Measurements from ENCODE around the gene C9orf50. TPM values are rescaled to one million over a fixed set of nuclear protein-coding genes. Genes with fewer than 3 reads are reported as not detected.
"Not testable (repeated sequence)": the region's sequence is repeated elsewhere in the genome, so short reads cannot be mapped to it uniquely, and the experiment has no call there.

Gene C9orf50
- total and polyA plus RNA-seq, 3 experiments from 2014 or later: not detected

DNA sequence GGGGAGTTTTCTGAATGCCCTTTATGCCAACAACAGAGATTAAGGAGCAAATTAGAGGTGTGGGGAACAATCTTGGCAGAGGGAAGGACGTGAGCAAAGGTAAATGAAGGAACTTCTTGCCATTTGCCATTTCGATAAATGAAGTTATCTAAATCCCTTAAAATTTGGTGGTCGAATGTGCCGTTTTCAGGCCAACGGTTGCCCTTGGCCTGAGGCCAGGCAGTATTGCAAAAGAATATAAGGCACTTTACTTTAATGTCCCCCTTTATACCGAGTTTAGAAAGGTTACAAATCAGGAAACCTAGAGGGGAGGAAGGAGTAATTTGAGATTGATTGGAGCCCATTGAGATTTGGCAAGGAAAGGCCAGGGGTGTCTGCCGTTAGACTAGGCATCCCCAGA, 26.3 kb downstream of the C9orf50 start:
- no peak for DNase-seq
- Mint-ChIP-seq H3K27ac (peak overlapping the region in 4 of 8 donors; percentile 0 to 46 (median 19)), H3K36me3 (no peaks in the 10 kb centered on the region), H3K4me1 (peaks cover 15 to 31% (median 21%) of the 10 kb centered on the region in 3 donors), H3K4me3 (peak overlapping the region in 1 of 7 donors; percentile 31), H3K9me3 (no peaks in the 10 kb centered on the region), H3K27me3 (peaks cover 10 to 16% of the 10 kb centered on the region in 2 donors)
- no peak overlapping the region for H3K27ac ChIP-seq (ENCODE audit: low read depth, low read length)
- ChIA-PET POLR2A (no interaction called here), CTCF (no interaction called here)
- no peaks in the 10 kb centered on the region for H3K9me3 ChIP-seq (ENCODE audit: low read length)
- H3K4me3 ChIP-seq (ENCODE audit: low read length): no peak overlapping the region
- H3K36me3 ChIP-seq (ENCODE audit: insufficient read depth, low read length): no peaks in the 10 kb centered on the region
- peaks cover 5% of the 10 kb centered on the region for H3K27me3 ChIP-seq (ENCODE audit: insufficient read depth, low read length, poor library complexity, severe bottlenecking)
- H3K4me1 ChIP-seq (ENCODE audit: insufficient read depth, low read length): peaks cover 14% of the 10 kb centered on the region

DNA sequence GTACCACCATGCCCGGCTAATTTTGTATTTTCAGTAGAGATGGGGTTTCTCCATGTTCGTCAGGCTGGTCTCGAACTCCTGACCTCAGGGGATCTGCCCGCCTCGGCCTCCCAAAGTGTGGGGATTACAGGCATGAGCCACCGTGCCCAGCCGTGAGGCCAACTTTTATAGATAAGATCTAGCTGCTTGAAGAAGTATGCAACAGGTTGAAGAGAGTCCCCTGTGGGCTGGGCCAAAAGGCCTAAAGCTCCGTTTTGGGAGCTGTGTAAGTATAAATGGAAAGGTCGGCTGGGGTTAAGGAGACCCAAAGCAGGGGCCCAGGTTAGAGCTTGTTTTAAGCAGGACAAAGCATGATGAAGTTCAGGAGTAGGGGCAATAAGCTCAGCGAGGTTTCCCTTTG, 28.1 kb downstream of the C9orf50 start:
- H3K27ac ChIP-seq (ENCODE audit: low read depth, low read length); H3K4me1 ChIP-seq (ENCODE audit: insufficient read depth, low read length); H3K4me3 ChIP-seq (ENCODE audit: low read length); H3K9me3 Mint-ChIP-seq; POLR2A ChIA-PET; H3K4me3 Mint-ChIP-seq; H3K9me3 ChIP-seq (ENCODE audit: low read length); DNase-seq; H3K27me3 ChIP-seq (ENCODE audit: insufficient read depth, low read length, poor library complexity, severe bottlenecking); H3K36me3 ChIP-seq (ENCODE audit: insufficient read depth, low read length); H3K36me3 Mint-ChIP-seq: not testable (repeated sequence)
- Mint-ChIP-seq H3K4me1 (peaks cover 6 to 22% (median 17%) of the 10 kb centered on the region in 3 donors), H3K27ac (peak overlapping the region in 2 of 8 donors; percentile 17 to 64), H3K27me3 (peaks cover 5 to 15% of the 10 kb centered on the region in 2 donors)
- CTCF ChIA-PET: interaction anchor here (1.1 to 1.4 kb wide), 3 partner anchors 418 to 454 kb away, joined by 3 to 4 read pairs (median 3); no protein-coding TSS in a partner anchor

DNA sequence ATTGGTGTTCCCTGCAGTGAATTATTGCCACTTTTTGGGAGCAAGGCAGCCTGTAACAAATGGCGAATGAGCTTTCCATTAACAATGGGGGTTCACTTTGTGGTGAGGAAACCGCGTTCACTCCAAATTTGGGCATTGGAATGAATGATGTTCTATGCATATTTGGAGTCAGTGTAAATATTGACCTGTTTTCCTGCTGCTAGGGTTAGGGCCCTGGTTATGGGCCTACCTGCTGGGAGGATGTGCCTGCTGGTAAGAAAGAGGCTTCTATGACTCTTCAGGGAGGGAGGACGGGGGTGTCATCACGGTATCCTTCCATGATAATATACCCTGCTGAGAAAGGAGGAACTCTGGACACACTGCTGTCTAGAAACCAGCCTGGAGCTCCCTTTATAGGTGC, 29.0 kb downstream of the C9orf50 start:
- no peak overlapping the region for H3K27ac ChIP-seq (ENCODE audit: low read depth, low read length)
- Mint-ChIP-seq H3K27ac (peak overlapping the region in 1 of 8 donors; percentile 18), H3K9me3 (no peaks in the 10 kb centered on the region), H3K4me1 (peaks cover 13 to 22% (median 21%) of the 10 kb centered on the region in 3 donors), H3K36me3 (no peaks in the 10 kb centered on the region), H3K27me3 (peaks cover 8 to 15% of the 10 kb centered on the region in 2 donors), H3K4me3 (no peak overlapping the region)
- DNase-seq: no peak
- H3K27me3 ChIP-seq (ENCODE audit: insufficient read depth, low read length, poor library complexity, severe bottlenecking): no peaks in the 10 kb centered on the region
- CTCF ChIA-PET: interaction anchor here (0.5 to 1.4 kb wide), 2 partner anchors 381 to 453 kb away, joined by 3 to 4 read pairs; no protein-coding TSS in a partner anchor
- H3K36me3 ChIP-seq (ENCODE audit: insufficient read depth, low read length): no peaks in the 10 kb centered on the region
- POLR2A ChIA-PET: no interaction called here
- peaks cover 1% of the 10 kb centered on the region for H3K4me1 ChIP-seq (ENCODE audit: insufficient read depth, low read length)
- H3K4me3 ChIP-seq (ENCODE audit: low read length): no peak overlapping the region
- no peaks in the 10 kb centered on the region for H3K9me3 ChIP-seq (ENCODE audit: low read length)

DNA sequence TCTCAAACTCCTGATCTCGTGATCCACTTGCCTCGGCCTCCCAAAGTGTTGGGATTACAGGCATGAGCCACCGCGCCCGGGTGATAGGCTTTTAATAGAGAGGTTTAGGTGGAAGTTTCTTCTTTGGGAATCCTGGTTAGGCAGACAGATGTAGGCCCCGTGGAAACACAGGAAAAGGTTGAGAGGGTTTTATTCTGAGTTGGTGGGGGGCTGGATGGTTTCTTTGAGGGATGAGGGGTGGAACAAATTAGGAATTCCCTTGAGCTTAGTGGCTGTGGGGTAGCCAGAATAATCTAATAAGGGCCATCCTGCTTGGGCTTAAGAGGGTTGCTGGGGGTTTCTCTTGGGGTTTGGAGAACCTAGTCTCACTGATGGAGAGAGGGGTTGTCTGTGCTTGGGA, 30.4 kb downstream of the C9orf50 start:
- Mint-ChIP-seq H3K4me1 (peaks cover 17 to 26% (median 18%) of the 10 kb centered on the region in 3 donors), H3K36me3 (no peaks in the 10 kb centered on the region), H3K9me3 (no peaks in the 10 kb centered on the region), H3K27ac (no peak overlapping the region), H3K4me3 (no peak overlapping the region), H3K27me3 (peaks cover 8 to 12% of the 10 kb centered on the region in 2 donors)
- Histone ChIP-seq H3K4me1 (ENCODE audit: insufficient read depth, low read length) (peaks cover 8% of the 10 kb centered on the region), H3K9me3 (ENCODE audit: low read length) (no peaks in the 10 kb centered on the region), H3K4me3 (ENCODE audit: low read length) (no peak overlapping the region), H3K36me3 (ENCODE audit: insufficient read depth, low read length) (no peaks in the 10 kb centered on the region), H3K27me3 (ENCODE audit: insufficient read depth, low read length, poor library complexity, severe bottlenecking) (no peaks in the 10 kb centered on the region), H3K27ac (ENCODE audit: low read depth, low read length) (no peak overlapping the region)
- ChIA-PET CTCF (no interaction called here), POLR2A (interaction anchor here (0.5 kb wide), 1 partner anchor 340 kb away, joined by 5 read pairs; no protein-coding TSS in a partner anchor)
- DNase-seq: no peak

DNA sequence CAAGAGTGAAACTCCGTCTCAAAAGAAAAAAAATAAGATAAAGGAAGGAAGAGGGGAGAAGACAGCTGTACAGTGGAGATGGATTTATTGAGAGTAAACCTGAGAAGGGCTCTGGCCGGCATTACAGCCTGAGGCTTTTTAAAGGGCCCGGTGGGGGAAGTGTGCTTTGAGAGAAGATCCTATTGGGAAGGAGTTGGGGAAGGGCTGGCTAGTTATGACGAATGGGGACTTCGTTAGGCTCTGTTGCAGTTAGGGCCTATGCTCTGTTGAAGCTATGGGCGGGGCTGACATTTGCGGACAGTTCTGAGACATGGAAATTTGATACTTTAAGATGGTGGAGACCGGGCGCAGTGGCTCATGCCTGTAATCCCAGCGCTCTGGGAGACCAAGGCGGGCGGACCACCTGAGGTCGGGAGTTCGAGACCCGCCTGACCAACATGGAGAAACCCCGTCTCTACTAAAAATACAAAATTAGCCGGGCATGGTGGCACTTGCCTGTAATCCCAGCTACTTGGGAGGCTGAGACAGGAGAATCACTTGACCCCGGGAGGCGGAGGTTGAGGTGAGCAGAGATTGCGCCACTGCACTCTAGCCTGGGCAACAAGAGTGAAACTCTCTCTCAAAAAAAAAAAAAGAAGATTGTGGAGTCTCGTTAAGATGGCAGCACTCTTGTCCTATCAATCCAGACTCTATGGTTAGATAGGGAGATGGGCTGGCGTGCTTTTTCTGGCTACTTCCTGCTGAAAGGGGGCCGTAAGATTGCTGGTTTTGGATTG, 33.2 kb downstream of the C9orf50 start:
- Mint-ChIP-seq H3K4me1 (peaks cover 34 to 38% (median 37%) of the 10 kb centered on the region in 3 donors), H3K4me3 (no peak overlapping the region), H3K9me3 (no peaks in the 10 kb centered on the region), H3K36me3 (no peaks in the 10 kb centered on the region), H3K27me3 (peaks cover 4 to 9% of the 10 kb centered on the region in 2 donors), H3K27ac (peak overlapping the region in 6 of 8 donors; percentile 38 to 90 (median 74))
- no peaks in the 10 kb centered on the region for H3K9me3 ChIP-seq (ENCODE audit: low read length)
- DNase-seq: no peak
- peak overlapping the region; percentile 38 for H3K27ac ChIP-seq (ENCODE audit: low read depth, low read length)
- POLR2A ChIA-PET: no interaction called here
- H3K27me3 ChIP-seq (ENCODE audit: insufficient read depth, low read length, poor library complexity, severe bottlenecking): no peaks in the 10 kb centered on the region
- peaks cover 24% of the 10 kb centered on the region for H3K4me1 ChIP-seq (ENCODE audit: insufficient read depth, low read length)
- CTCF ChIA-PET: no interaction called here
- H3K4me3 ChIP-seq (ENCODE audit: low read length): no peak overlapping the region
- no peaks in the 10 kb centered on the region for H3K36me3 ChIP-seq (ENCODE audit: insufficient read depth, low read length)

DNA sequence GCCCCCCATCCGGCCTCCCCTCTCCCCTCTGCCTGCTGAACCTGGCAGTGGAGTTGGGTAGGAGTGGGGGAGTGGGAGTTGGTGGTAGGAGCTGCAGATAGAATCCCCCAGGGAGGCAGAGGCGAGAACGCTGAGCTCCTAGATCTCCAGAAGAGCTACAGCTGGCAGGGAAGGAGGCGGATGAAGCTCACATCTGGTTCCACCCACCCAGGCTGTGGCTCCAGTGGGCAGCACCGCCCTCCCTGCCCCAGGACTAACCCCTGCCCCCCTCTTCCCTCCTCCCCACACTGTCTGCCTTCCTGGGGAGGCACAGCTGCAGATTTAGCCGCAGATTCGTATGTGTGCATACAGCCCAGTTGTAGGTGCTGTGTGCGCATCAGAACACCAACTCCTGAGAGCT, 34.2 kb downstream of the C9orf50 start:
- H3K4me3 Mint-ChIP-seq: peak overlapping the region in 1 of 7 donors; percentile 32
- H3K4me3 ChIP-seq (ENCODE audit: low read length): no peak overlapping the region
- H3K36me3 ChIP-seq (ENCODE audit: insufficient read depth, low read length): no peaks in the 10 kb centered on the region
- H3K36me3 Mint-ChIP-seq: no peaks in the 10 kb centered on the region
- POLR2A ChIA-PET: interaction anchor here (0.8 kb wide), 1 partner anchor 39 kb away, joined by 3 read pairs; the partner anchor contains the start of gene NTMT1
- CTCF ChIA-PET: interaction anchor here (0.8 kb wide), 1 partner anchor 151 kb away, joined by 3 read pairs; no protein-coding TSS in a partner anchor
- H3K9me3 Mint-ChIP-seq: no peaks in the 10 kb centered on the region
- H3K27me3 ChIP-seq (ENCODE audit: insufficient read depth, low read length, poor library complexity, severe bottlenecking): no peaks in the 10 kb centered on the region
- H3K27ac ChIP-seq (ENCODE audit: low read depth, low read length): no peak overlapping the region
- H3K27ac Mint-ChIP-seq: peak overlapping the region in 7 of 8 donors; percentile 27 to 90 (median 70)
- DNase-seq: peak in 2 of 5 donors; percentile 19 to 35
- peaks cover 4 to 9% of the 10 kb centered on the region in 2 donors for H3K27me3 Mint-ChIP-seq
- H3K4me1 ChIP-seq (ENCODE audit: insufficient read depth, low read length): peaks cover 24% of the 10 kb centered on the region
- H3K9me3 ChIP-seq (ENCODE audit: low read length): no peaks in the 10 kb centered on the region
- peaks cover 43 to 48% (median 45%) of the 10 kb centered on the region in 3 donors for H3K4me1 Mint-ChIP-seq

DNA sequence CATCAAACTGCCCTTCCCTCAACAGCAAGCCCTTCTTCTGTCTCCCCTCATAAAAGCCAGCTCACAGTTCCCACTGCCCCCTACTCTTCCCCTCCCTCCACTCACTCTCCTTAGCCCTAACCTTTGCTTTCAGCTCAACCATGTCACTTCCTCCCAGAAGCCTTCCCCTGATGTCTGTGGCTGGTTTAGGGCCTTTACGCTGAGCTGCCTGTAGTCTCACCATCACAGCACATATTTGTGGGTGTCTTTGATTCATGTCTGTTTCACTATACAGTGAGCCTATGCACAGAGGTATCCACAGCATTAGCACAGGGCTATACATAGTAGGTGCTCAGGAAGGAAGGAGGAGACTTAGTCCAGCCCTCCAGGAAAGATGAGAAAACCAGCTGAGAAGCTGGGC, 34.7 kb downstream of the C9orf50 start:
- Mint-ChIP-seq H3K9me3 (no peaks in the 10 kb centered on the region), H3K27me3 (peaks cover 4 to 9% of the 10 kb centered on the region in 2 donors), H3K4me1 (peaks cover 45 to 50% (median 45%) of the 10 kb centered on the region in 3 donors), H3K36me3 (no peaks in the 10 kb centered on the region), H3K27ac (peak overlapping the region in 6 of 8 donors; percentile 30 to 90 (median 60)), H3K4me3 (peak overlapping the region in 3 of 7 donors; percentile 1 to 25 (median 19))
- Histone ChIP-seq H3K9me3 (ENCODE audit: low read length) (no peaks in the 10 kb centered on the region), H3K27ac (ENCODE audit: low read depth, low read length) (no peak overlapping the region), H3K27me3 (ENCODE audit: insufficient read depth, low read length, poor library complexity, severe bottlenecking) (no peaks in the 10 kb centered on the region), H3K4me3 (ENCODE audit: low read length) (no peak overlapping the region), H3K36me3 (ENCODE audit: insufficient read depth, low read length) (no peaks in the 10 kb centered on the region), H3K4me1 (ENCODE audit: insufficient read depth, low read length) (peaks cover 24% of the 10 kb centered on the region)
- ChIA-PET POLR2A (interaction anchor here (0.8 kb wide), 1 partner anchor 40 kb away, joined by 3 read pairs; the partner anchor contains the start of gene NTMT1), CTCF (interaction anchor here (0.8 kb wide), 1 partner anchor 151 kb away, joined by 3 read pairs; no protein-coding TSS in a partner anchor)
- peak in 1 of 5 donors; percentile 19 for DNase-seq

DNA sequence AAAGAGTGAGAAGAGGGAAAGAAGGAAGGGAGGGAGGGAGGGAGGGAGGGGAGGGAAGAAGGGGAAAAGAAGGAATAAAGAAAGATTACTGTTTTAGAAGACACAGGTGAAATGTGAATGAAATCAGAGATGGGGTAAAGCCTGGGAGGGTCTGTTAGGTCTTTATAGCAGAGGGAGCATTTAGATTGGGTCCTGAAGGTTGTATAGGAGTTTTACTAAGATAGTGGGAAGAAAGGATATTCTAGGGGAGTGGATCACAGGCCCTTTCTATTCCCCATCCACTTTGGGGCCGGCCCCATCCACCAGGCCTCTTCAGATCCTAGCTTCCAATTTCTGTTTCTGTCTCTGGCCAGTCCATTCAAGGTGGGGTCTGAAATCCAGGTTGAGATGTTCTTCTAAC, 35.5 kb downstream of the C9orf50 start:
- Histone ChIP-seq H3K27ac (ENCODE audit: low read depth, low read length) (no peak overlapping the region), H3K9me3 (ENCODE audit: low read length) (no peaks in the 10 kb centered on the region), H3K36me3 (ENCODE audit: insufficient read depth, low read length) (no peaks in the 10 kb centered on the region), H3K4me3 (ENCODE audit: low read length) (no peak overlapping the region), H3K4me1 (ENCODE audit: insufficient read depth, low read length) (peaks cover 29% of the 10 kb centered on the region), H3K27me3 (ENCODE audit: insufficient read depth, low read length, poor library complexity, severe bottlenecking) (no peaks in the 10 kb centered on the region)
- Mint-ChIP-seq H3K4me1 (peaks cover 50 to 55% (median 54%) of the 10 kb centered on the region in 3 donors), H3K4me3 (no peak overlapping the region), H3K27me3 (peaks cover 2 to 5% of the 10 kb centered on the region in 2 donors), H3K9me3 (no peaks in the 10 kb centered on the region), H3K27ac (peak overlapping the region in 2 of 8 donors; percentile 23 to 70), H3K36me3 (no peaks in the 10 kb centered on the region)
- ChIA-PET CTCF (interaction anchor here (2.0 to 2.6 kb wide), 2 partner anchors 12 to 412 kb away, joined by 6 to 7 read pairs; no protein-coding TSS in a partner anchor), POLR2A (interaction anchor here (0.5 to 1.1 kb wide), 2 partner anchors 12 to 172 kb away, joined by 3 read pairs; no protein-coding TSS in a partner anchor)
- DNase-seq: no peak
